NOMO-1 treated with dmso at 0.1 percent for 144 hours (cell line): ENCODE data around the gene BLM.
A peak's percentile ranks its signal among the peaks of the same experiment; 100 is the strongest.
"Not testable (repeated sequence)": the region's sequence is repeated elsewhere in the genome, so short reads cannot be mapped to it uniquely, and the experiment has no call there.

Experiments used
- DNase-seq: peaks from one replicate; lab custom pipeline; 2025; ENCODE audit not compliant: unreplicated experiment; lab: John Stamatoyannopoulos, UW

BLM gene

GRCh38 chr15:90818251-90819210 lies 101.4 kb downstream of the BLM start:
- peak; percentile 14 for DNase-seq

- no peak for DNase-seq
These were observed 102.2 kb downstream of the BLM start for GRCh38 chr15:90819390-90819789.

GRCh38 chr15:90819850-90820249 lies 102.7 kb downstream of the BLM start:
- DNase-seq = no peak

- DNase-seq = no peak
These were observed 103.3 kb downstream of the BLM start for GRCh38 chr15:90820481-90820880.

- no peak for DNase-seq
These were observed 105.2 kb downstream of the BLM start for GRCh38 chr15:90822204-90822955.

GRCh38 chr15:90823455-90823974 lies 106.4 kb downstream of the BLM start:
- DNase-seq = no peak

- DNase-seq = not testable (repeated sequence)
These were observed 108.2 kb downstream of the BLM start for GRCh38 chr15:90825115-90825899.

- not testable (repeated sequence) for DNase-seq
These were observed 109.2 kb downstream of the BLM start for GRCh38 chr15:90826206-90826885.

- no peak for DNase-seq
These were observed 109.8 kb downstream of the BLM start for GRCh38 chr15:90826886-90827435.

- no peak for DNase-seq
These were observed 111.0 kb downstream of the BLM start for GRCh38 chr15:90828111-90828510.

- no peak for DNase-seq
These were observed 112.0 kb downstream of the BLM start for GRCh38 chr15:90829126-90829525.

- DNase-seq = peak; percentile 56
These were observed 112.8 kb downstream of the BLM start for GRCh38 chr15:90829942-90830440.

GRCh38 chr15:90834626-90835025 lies 117.5 kb downstream of the BLM start:
- no peak for DNase-seq

- no peak for DNase-seq
These were observed 119.2 kb downstream of the BLM start for GRCh38 chr15:90836296-90836871.

- no peak for DNase-seq
These were observed 119.9 kb downstream of the BLM start for GRCh38 chr15:90837094-90837493.

- DNase-seq = no peak
These were observed 121.0 kb downstream of the BLM start for GRCh38 chr15:90838139-90838538.

- no peak for DNase-seq
These were observed 121.4 kb downstream of the BLM start for GRCh38 chr15:90838544-90838943.

- DNase-seq = peak; percentile 93
These were observed 122.3 kb downstream of the BLM start for GRCh38 chr15:90839187-90840071.
